Measurements from ENCODE around the gene ARPC1B.

- TF ChIP-seq CTCF (IDR thresholded peaks at IDR 0.05; ENCODE audit: low read length) (no peak), EZH2 (IDR thresholded peaks at IDR 0.05; ENCODE audit: borderline replicate concordance, low read length) (no peak)
These were observed 3.1 kb upstream of the ARPC1B start for GRCh38 chr7:99371376-99371920.

Data from OCI-LY1 (cell line).